H1 (cell line): ENCODE measurements around the gene PRR16. TPM values are rescaled to one million over a fixed set of nuclear protein-coding genes. Genes with fewer than 3 reads are reported as not detected.

Experiments
- ATF2 ChIP-seq: IDR thresholded peaks from 2 replicates; pipeline ENCODE4 v1.6.1; 2012; ENCODE audit warnings: low read length, inconsistent platforms
- BCL11A ChIP-seq, 2 experiments: IDR thresholded peaks; one replicate each; pipeline ENCODE4 v1.6.1; 2011; ENCODE audit warnings: low read depth in 2 of 2, low read length in 2 of 2, mild to moderate bottlenecking in 2 of 2
- CBX5 ChIP-seq: fragments of 300-800, 300-1000 bp; sonication (generic); IDR thresholded peaks from 2 replicates; pipeline ENCODE4 v1.7.1; 2016; ENCODE audit warnings: antibody characterized with exemption, low read length, low read depth
- CHD1 ChIP-seq: IDR thresholded peaks from 2 replicates; pipeline ENCODE4 v1.6.1; 2012; ENCODE audit warnings: low read depth, low read length, improper control_type of control experiment
- JUN ChIP-seq: IDR thresholded peaks from 2 replicates; pipeline ENCODE4 v1.6.1; 2011; ENCODE audit warnings: low read depth, mild to moderate bottlenecking, improper control_type of control experiment, low read length
- MAFK ChIP-seq: IDR thresholded peaks from 2 replicates; pipeline ENCODE4 v1.6.1; 2012; ENCODE audit warnings: low read depth, mild to moderate bottlenecking, improper control_type of control experiment, low read length
- SIN3A ChIP-seq, 2 experiments: IDR thresholded peaks in 1 of 2; conservative IDR thresholded peaks in 1 of 2; 2 replicates each; pipeline ENCODE4 v1.6.1; 2011 to 2012; ENCODE audit warnings: low read length in 2 of 2, improper control_type of control experiment in 1 of 2, low read depth in 1 of 2, mild to moderate bottlenecking in 1 of 2
- polyA plus RNA-seq, 7 experiments: library from polyadenylated mRNA; depleted of rRNA in 3 of 7; stranded (reverse) in 5 of 7; unstranded in 2 of 7; fragments of >200 nt in 5 of 7; fragments of 200-250 nt in 2 of 7; gene quantifications; 1 replicate in 5 of 7; 2 replicates in 1 of 7; 4 replicates in 1 of 7; pipeline versions ENCODE4 v1.2.1 to v1.2.3, GENCODE V29; 2011 to 2013; ENCODE audit warnings: missing spikeins in 2 of 7, mixed read lengths in 2 of 7
- total RNA-seq: library from RNA; stranded (reverse); fragmentation: NEBNext Ultra II Directional; extraction: Animal tissue kit (Norgen Biotek cat#: 25700); gene quantifications from 2 replicates; pipeline ENCODE4 v1.2.1, GENCODE V29; 2021

The PRR16 gene
- total and polyA plus RNA-seq, 2 of the 8 experiments (the other 6 are each of a cell fraction or from before 2014, with no cell fraction given): 0.73 to 1.6 TPM

- TF ChIP-seq ATF2 (no peak), SIN3A (conservative IDR thresholded peaks at IDR 0.05 in 1 of 2, IDR thresholded peaks at IDR 0.05 in 1 of 2; ENCODE audit: low read depth in 1 of 2, low read length in 2 of 2) (no peak), BCL11A (IDR thresholded peaks at IDR 0.05; ENCODE audit: low read depth in 2 of 2, low read length in 2 of 2) (no peak), MAFK (no peak), CHD1 (no peak), JUN (no peak), CBX5 (no peak)
These were observed 69.5 kb downstream of the PRR16 start (continued) for GRCh38 chr5:120533581-120533980.
